ENCODE data around the gene DISP2. TPM values are rescaled to one million over a fixed set of nuclear protein-coding genes. Genes with fewer than 3 reads are reported as not detected.
A peak's percentile ranks its signal among the peaks of the same experiment; 100 is the strongest.

Gene DISP2
- total RNA-seq, 1 experiment from 2014 or later: 0.43 TPM

GRCh38 chr15:40336744-40337122, 21.3 kb upstream of the DISP2 start:
- no peaks in the 10 kb centered on the region for H3K27me3 ChIP-seq
- no peak for DNase-seq
- H3K36me3 ChIP-seq: no peaks in the 10 kb centered on the region; the same call in 1 of the 2 replicates

DNA sequence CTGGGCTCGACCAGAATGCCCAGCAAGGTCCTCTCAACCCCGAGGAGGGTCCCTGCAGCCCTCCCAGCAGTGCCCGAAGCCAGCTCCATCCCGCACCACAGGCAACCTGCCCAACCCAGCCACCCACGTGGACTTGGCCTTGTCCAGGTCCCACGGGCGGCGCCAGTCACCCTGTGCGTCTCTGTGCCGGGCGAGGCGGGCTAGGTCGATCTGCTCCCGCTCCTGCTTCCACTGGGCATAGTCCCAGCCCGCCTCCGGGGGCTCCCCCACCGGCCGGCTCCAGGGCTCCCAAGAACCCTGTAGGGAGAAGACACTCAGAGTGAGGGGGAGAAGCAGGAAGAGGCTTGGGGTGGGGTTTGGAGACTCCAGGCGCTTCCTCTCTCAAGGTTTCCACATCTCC, 20.4 kb upstream of the DISP2 start:
- no peak overlapping the region for H3K4me3 ChIP-seq
- no peaks in the 10 kb centered on the region for H3K9me3 ChIP-seq
- no peaks in the 10 kb centered on the region for H3K27me3 ChIP-seq
- DNase-seq: no peak
- no peaks in the 10 kb centered on the region; the same call in 1 of the 2 replicates for H3K36me3 ChIP-seq

More at GRCh38 chr15:40336744-40337122, 21.3 kb upstream of the DISP2 start:
- Histone ChIP-seq H3K9me3 (no peaks in the 10 kb centered on the region), H3K4me3 (no peak overlapping the region)

- Histone ChIP-seq H3K27me3 (no peaks in the 10 kb centered on the region), H3K4me3 (no peak overlapping the region), H3K36me3 (no peaks in the 10 kb centered on the region; the same call in 1 of the 2 replicates), H3K9me3 (no peaks in the 10 kb centered on the region)
- DNase-seq: no peak
Observed at GRCh38 chr15:40338041-40338657, 19.9 kb upstream of the DISP2 start.

DNA sequence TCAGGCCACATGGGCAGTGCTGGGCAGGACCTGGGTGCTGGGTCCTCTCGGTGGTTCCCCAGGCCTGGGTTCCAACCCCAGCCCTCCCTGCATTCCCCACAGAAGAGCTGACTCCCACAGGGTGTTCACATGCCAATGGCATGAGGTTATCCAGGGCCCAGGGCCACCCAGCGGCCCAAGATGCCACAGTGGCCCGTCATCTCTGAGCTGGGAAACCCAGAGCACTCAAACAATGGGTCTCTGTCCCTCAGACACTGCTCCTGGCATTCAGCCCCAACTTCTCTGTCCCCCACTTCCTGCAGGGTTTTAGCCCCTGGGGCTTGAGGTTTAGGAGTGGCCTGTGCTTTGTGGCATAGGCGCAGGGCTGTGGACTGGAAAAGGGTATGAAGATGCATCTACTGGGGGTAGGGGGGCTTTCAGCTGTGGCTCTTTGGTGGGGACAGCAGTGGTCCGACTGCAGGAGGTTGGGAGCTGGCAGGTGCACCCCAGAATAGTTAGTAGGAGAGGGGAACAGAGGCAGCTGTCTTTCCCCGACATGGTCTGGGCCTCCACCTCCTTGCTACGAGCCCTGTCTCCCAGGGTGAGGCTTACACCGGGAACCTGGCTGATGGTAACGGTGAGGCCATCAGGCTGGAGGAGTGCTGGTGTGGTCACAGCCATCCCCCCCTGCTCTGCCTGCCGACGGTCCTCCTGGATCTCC, 18.9 kb upstream of the DISP2 start:
- Histone ChIP-seq H3K4me3 (no peak overlapping the region; the same call in 1 of the 2 replicates), H3K9me3 (no peaks in the 10 kb centered on the region), H3K27me3 (no peaks in the 10 kb centered on the region), H3K36me3 (no peaks in the 10 kb centered on the region; the same call in 1 of the 2 replicates)
- DNase-seq: peak; percentile 82

- Histone ChIP-seq H3K4me3 (peak overlapping the region; percentile 38), H3K36me3 (no peaks in the 10 kb centered on the region; the same call in 1 of the 2 replicates), H3K27me3 (no peaks in the 10 kb centered on the region), H3K9me3 (no peaks in the 10 kb centered on the region)
- DNase-seq: no peak
Observed at GRCh38 chr15:40339621-40339945, 18.4 kb upstream of the DISP2 start.

DNA sequence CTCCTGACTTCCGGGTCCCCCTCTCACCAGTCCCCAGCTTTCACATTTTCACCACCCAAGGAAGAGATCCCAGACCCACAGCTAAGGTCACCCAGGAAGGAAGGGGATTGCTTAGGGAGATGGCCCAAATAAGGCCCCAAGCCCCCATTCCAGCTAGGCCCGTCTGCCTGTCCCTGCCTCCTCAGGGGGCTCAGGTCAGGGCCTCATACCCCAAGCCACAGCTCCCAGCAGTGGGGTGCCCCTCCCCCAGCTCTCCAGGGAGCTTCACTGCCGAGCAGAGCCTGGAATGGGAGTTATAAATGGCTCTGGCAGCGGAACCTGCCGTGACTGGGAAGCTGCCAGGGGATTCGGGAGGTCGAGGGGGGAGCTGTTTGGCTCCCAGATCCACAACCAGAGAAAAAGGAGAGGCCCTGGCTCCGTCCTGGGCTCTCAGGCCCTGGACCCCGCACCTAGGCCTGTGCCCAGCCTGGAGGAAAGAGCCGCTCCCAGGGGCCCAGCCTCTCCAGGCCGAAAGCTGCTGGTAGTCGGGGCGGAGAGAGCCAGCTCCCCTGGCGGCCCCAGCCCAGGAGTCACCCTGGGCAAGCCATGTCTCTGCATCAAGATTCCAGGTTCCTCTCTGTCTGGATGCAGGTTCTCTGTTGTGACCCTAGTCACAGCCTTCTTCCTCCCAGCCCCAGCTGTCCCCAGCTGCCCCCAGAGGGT, 17.8 kb upstream of the DISP2 start:
- H3K9me3 ChIP-seq: no peaks in the 10 kb centered on the region
- DNase-seq: peak; percentile 74
- H3K4me3 ChIP-seq: peak overlapping the region; percentile 38
- no peaks in the 10 kb centered on the region; the same call in 1 of the 2 replicates for H3K36me3 ChIP-seq
- no peaks in the 10 kb centered on the region for H3K27me3 ChIP-seq

- no peaks in the 10 kb centered on the region for H3K9me3 ChIP-seq
- no peaks in the 10 kb centered on the region; the same call in 1 of the 2 replicates for H3K36me3 ChIP-seq
- peak; percentile 81 for DNase-seq
- H3K27me3 ChIP-seq: no peaks in the 10 kb centered on the region
- H3K4me3 ChIP-seq: peak within 1 kb of the TSS; percentile 38
Observed at GRCh38 chr15:40340740-40341400, 17.1 kb upstream of the DISP2 start, which contains the start of gene CCDC9B. Gene CCDC9B, minus strand, starts transcription at chr15:40340939. Its CDS starts 120 bp downstream, at chr15:40340819.

DNA sequence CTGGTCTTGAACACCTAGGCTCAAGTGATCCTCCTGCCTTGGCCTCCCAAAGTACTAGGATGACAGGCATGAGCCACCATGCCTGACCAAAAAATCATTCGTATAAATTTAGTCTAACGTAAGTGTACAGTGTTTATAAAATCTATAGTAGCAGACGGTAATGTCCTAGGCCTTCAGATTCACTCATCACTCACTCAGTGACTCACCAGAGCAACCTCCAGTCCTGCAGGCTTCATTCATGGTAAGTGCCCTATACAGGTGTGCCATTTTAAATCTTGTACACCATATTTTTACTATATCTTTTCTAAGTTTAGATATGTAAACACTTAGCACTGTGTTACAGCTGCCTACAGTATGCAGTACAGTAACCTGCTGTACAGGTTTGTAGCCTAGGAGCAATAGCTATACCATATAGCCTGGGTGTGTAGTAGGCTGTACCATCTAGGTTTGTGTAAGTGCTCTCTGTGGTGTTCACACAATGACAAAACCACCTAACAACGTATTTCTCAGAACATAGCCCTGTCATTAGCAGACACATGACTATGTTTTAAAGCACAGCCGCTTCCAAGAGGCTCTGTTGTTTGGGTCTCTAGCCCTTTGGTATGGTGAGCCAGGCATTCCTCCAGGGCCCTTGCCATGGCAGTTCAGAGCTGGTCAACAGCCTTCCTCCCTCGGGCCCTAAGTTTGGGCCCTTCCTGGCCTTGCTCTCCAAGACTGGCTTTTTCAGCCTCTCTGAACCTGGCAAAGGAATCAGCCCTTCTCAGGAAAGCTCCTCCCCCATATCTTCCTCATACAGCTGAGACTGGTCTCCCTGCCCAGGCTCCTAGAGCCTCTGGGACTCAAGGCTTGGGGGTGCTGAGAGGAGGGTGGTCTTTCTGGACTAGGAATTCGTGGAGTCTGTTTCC, 15.4 kb upstream of the DISP2 start:
- DNase-seq: no peak
- Histone ChIP-seq H3K27me3 (no peaks in the 10 kb centered on the region), H3K36me3 (no peaks in the 10 kb centered on the region; the same call in 1 of the 2 replicates), H3K9me3 (no peaks in the 10 kb centered on the region), H3K4me3 (no peak overlapping the region)

- peak; percentile 57 for DNase-seq
- no peak overlapping the region for H3K4me3 ChIP-seq
- H3K36me3 ChIP-seq: no peaks in the 10 kb centered on the region; the same call in 1 of the 2 replicates
Observed at GRCh38 chr15:40343512-40343911, 14.5 kb upstream of the DISP2 start.

GRCh38 chr15:40344217-40344616, 13.8 kb upstream of the DISP2 start:
- H3K9me3 ChIP-seq: no peaks in the 10 kb centered on the region
- no peaks in the 10 kb centered on the region for H3K27me3 ChIP-seq
- H3K4me3 ChIP-seq: no peak overlapping the region
- no peaks in the 10 kb centered on the region for H3K36me3 ChIP-seq
- DNase-seq: no peak

More at GRCh38 chr15:40343512-40343911, 14.5 kb upstream of the DISP2 start:
- Histone ChIP-seq H3K9me3 (no peaks in the 10 kb centered on the region), H3K27me3 (no peaks in the 10 kb centered on the region)

- Histone ChIP-seq H3K4me3 (no peak overlapping the region), H3K9me3 (no peaks in the 10 kb centered on the region), H3K27me3 (no peaks in the 10 kb centered on the region), H3K36me3 (no peaks in the 10 kb centered on the region)
- peak; percentile 53 for DNase-seq
Observed at GRCh38 chr15:40344631-40345120, 13.3 kb upstream of the DISP2 start.

DNA sequence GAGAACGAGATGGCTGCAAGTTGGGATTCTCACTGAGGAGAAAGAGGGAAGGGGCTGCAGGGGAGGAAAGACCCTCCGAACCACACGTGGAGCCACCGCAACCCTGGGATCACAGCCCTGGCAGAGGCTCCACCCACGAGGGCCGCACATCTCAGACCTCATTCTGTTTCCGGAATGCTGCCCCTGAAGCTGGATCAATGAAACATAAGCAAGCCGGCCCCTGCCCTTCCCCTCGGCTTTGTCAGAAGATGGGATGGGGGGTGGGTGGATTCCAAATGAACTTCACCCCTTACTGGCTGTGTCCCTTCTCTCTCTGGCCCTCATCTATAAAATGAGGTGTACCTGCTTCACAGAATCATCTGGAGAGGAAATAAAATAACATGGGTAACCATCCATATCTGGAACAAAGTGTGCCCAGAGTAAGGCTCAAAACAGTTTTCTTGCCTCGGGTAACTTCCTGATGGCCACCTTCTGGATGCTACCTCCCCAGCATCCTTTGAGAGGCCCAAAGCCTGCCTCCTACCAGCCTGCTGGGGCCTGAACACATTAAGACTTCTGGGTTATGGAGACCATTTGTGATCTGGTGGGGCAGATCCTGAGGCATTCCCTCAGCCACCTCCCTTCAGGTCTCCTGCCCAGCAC, 12.7 kb upstream of the DISP2 start:
- DNase-seq: no peak
- no peak overlapping the region for H3K4me3 ChIP-seq
- no peaks in the 10 kb centered on the region for H3K9me3 ChIP-seq
- H3K27me3 ChIP-seq: no peaks in the 10 kb centered on the region
- no peaks in the 10 kb centered on the region for H3K36me3 ChIP-seq

- H3K27me3 ChIP-seq: no peaks in the 10 kb centered on the region
- no peaks in the 10 kb centered on the region for H3K36me3 ChIP-seq
- DNase-seq: no peak
- H3K9me3 ChIP-seq: no peaks in the 10 kb centered on the region
- H3K4me3 ChIP-seq: no peak overlapping the region
Observed at GRCh38 chr15:40345867-40346578, 12.0 kb upstream of the DISP2 start.

DNA sequence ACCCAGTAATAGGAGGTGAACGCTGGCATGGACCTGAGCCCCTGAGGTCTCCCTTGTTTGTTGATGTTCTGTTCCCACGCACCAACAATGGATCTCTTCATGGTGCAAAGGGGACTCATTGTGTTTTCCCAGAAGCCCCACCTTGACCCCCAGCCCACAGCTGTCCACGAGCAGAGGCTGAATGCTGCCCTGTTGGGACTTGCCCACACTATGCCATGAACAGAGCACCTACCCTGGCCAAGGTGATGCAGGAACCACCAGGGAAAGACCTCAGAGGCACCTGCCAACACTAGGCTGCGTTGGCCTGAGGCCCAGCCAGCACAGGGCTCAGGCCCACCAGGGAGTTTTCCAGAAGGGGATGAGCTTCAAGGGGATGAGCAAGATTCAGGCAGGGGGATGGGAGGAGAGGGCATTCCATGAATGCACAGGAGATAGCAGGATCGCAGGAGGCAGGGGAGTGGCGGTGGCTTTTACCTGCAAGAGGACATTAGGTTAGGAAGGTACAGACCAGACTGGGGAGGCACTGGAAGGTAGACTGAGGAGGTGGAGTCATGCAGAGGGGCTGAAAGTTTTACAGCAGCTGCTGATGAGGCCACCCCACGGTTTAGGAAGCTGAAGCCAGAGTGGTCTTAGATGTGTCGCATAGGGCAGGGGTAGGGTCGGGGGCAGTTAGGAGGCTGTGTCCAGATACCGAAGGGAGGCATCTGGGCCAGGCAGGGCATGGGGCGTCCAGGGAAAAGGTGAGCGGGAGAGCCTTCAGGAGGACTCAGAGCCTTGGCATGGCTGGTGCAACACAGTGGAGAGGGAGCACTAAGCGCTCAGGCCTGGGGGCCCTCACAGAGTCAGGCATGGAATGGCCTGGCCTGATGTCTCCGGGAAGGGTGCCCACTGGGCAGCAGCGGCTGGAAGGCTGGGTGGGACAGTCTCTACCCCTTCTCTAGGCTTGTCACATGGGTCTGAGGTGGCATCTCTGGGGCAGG, 11.2 kb upstream of the DISP2 start:
- DNase-seq: no peak
- no peaks in the 10 kb centered on the region for H3K27me3 ChIP-seq
- H3K36me3 ChIP-seq: no peaks in the 10 kb centered on the region
- no peak overlapping the region for H3K4me3 ChIP-seq
- no peaks in the 10 kb centered on the region for H3K9me3 ChIP-seq
